PC-3 (cell line): ENCODE data around the gene SGSH.

Experiments
- EZH2 ChIP-seq: fragments of 300-600 bp; sonication (generic); IDR thresholded peaks from one replicate; pipeline ENCODE4 v1.6.1; 2017; ENCODE audit warnings: antibody characterized with exemption, mild to moderate bottlenecking, low read length; ENCODE audit not compliant: unreplicated experiment
- EZH2phosphoT487 ChIP-seq: fragments of 300-600 bp; sonication (generic); IDR thresholded peaks from 2 replicates; pipeline ENCODE4 v1.6.1; 2018; ENCODE audit warnings: mild to moderate bottlenecking, antibody characterized with exemption, low read length, borderline replicate concordance
- TF ChIP-seq, protein P1 (sequence below): fragments of 300-600 bp; sonication (generic); conservative IDR thresholded peaks from 2 replicates; pipeline ENCODE4 v1.5.1; 2017; ENCODE audit warnings: antibody characterized with exemption, low read depth, mild to moderate bottlenecking, low read length

GRCh38 chr17:80160536-80160935 lies 59.6 kb downstream of the SGSH start:
- TF ChIP-seq EZH2, result no peak
- TF ChIP-seq, protein P1, sequence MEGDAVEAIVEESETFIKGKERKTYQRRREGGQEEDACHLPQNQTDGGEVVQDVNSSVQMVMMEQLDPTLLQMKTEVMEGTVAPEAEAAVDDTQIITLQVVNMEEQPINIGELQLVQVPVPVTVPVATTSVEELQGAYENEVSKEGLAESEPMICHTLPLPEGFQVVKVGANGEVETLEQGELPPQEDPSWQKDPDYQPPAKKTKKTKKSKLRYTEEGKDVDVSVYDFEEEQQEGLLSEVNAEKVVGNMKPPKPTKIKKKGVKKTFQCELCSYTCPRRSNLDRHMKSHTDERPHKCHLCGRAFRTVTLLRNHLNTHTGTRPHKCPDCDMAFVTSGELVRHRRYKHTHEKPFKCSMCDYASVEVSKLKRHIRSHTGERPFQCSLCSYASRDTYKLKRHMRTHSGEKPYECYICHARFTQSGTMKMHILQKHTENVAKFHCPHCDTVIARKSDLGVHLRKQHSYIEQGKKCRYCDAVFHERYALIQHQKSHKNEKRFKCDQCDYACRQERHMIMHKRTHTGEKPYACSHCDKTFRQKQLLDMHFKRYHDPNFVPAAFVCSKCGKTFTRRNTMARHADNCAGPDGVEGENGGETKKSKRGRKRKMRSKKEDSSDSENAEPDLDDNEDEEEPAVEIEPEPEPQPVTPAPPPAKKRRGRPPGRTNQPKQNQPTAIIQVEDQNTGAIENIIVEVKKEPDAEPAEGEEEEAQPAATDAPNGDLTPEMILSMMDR, result no peak
- no peak for TF ChIP-seq EZH2phosphoT487
